ENCODE data around the gene EIF4A2.

- TF ChIP-seq CTCF (IDR thresholded peaks at IDR 0.05) (no peak), POLR2A (IDR thresholded peaks at IDR 0.05) (no peak)
These were observed 30.7 kb downstream of the EIF4A2 start for GRCh38 chr3:186814100-186814499.
